ENCODE measurements around the gene LTBP1. TPM values are rescaled to one million over a fixed set of nuclear protein-coding genes. Genes with fewer than 3 reads are reported as not detected.

LTBP1 gene
- total RNA-seq, 1 donor from 2014 or later = 36.0 TPM

DNA sequence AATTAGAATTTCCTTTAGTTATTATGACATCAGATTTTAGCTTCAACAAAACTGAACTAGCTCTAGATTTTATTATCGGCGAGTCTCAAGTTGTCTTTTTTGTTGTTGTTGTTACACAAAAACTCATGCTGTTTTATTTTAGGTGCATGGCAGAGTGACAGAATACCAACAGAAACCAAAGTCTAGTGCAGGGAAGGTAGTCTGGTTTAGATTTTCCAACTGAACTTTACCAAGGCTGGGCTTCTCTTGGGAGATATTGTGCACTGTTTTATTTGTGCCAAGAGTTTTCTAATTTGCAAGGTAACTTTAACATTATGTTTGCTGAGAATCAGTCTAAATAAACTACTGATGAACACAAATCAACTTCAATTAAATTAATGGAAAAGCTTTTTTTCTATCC is 486.1 kb downstream of the LTBP1 start:
- no peaks in the 10 kb centered on the region for H3K36me3 ChIP-seq
- no peak for DNase-seq
- TF ChIP-seq, protein P1, sequence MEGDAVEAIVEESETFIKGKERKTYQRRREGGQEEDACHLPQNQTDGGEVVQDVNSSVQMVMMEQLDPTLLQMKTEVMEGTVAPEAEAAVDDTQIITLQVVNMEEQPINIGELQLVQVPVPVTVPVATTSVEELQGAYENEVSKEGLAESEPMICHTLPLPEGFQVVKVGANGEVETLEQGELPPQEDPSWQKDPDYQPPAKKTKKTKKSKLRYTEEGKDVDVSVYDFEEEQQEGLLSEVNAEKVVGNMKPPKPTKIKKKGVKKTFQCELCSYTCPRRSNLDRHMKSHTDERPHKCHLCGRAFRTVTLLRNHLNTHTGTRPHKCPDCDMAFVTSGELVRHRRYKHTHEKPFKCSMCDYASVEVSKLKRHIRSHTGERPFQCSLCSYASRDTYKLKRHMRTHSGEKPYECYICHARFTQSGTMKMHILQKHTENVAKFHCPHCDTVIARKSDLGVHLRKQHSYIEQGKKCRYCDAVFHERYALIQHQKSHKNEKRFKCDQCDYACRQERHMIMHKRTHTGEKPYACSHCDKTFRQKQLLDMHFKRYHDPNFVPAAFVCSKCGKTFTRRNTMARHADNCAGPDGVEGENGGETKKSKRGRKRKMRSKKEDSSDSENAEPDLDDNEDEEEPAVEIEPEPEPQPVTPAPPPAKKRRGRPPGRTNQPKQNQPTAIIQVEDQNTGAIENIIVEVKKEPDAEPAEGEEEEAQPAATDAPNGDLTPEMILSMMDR (IDR thresholded peaks at IDR 0.05) = no peak
- no peak for ATAC-seq
- intact Hi-C loops (cut with DNase I) = no loop called here
- no peaks in the 10 kb centered on the region for H3K9me3 ChIP-seq
- H3K4me1 ChIP-seq = peaks cover 8% of the 10 kb centered on the region
- H3K27ac ChIP-seq = no peak overlapping the region
- no peak overlapping the region for H3K4me3 ChIP-seq
- no peaks in the 10 kb centered on the region for H3K27me3 ChIP-seq

DNA sequence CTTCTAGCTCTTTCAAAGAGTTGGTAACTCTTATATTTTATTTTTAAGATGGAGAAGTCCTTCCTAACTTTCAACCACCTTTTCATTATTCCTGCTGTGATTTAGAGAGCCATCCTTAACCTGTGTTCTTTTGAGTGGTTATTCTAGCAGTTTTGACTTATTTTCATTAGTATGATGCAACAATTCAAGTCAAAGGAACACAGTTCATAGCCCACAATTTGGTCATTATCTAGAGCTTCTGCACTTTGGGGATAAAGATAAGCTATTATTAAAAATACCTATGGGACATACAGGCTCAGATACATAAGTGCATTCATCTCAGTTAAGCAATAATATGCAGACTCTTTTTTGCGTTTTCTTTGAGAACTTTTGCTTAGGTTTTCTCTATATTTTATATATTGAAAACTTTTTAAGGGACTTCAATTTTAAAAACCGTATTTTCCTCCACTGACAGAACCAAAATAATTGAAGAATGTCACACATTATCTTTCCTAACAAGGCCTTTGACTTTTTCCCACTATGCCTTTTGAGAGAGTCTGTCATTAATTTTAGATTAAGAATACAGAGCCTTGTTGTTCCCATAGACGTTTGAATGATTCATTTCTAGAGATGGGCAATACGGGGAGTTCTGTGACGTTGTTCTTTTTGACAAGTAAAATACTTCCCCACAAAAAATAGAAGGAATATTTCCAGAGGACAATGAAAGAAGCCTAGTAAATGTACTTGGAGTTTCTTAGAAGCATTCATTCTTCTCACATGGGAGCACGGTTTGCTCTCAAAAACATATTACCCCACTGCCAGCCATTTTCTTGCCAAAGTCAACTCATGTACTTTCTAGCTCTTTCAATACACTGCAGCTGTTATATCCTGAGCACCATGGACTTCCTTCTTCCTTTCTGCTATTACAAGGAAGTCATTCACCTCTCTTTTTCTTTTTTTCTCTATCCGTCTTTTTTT is 486.8 kb downstream of the LTBP1 start:
- Histone ChIP-seq H3K4me3 (no peak overlapping the region), H3K36me3 (no peaks in the 10 kb centered on the region), H3K9me3 (no peaks in the 10 kb centered on the region), H3K27ac (no peak overlapping the region), H3K4me1 (peaks cover 11% of the 10 kb centered on the region), H3K27me3 (no peaks in the 10 kb centered on the region)
- intact Hi-C loops (cut with DNase I) = no loop called here
- no peak for DNase-seq
- no peak for ATAC-seq
- TF ChIP-seq, protein P1 (IDR thresholded peaks at IDR 0.05) = no peak

DNA sequence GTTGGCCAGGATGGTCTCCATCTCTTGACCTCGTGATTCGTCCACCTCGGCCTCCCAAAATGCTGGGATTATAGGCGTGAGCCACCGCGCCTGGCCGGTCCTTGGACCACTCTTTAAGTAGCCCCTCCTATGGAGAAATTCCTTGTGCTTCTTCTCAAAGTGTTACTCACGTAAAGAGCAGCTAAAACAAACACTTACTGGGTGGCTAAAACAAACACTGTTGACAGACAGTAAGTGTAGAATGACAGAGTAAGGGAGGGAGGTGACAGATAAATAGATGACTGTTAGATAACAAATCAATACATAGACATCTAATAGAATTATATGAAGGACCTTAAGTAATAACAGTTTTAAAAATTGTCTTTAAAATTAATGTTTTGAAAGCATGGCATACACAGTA is 488.8 kb downstream of the LTBP1 start:
- ATAC-seq (no peak), DNase-seq (no peak)
- no peak overlapping the region for H3K27ac ChIP-seq
- no peaks in the 10 kb centered on the region for H3K27me3 ChIP-seq
- no peaks in the 10 kb centered on the region for H3K9me3 ChIP-seq
- H3K4me1 ChIP-seq = peaks cover 11% of the 10 kb centered on the region
- no peak overlapping the region for H3K4me3 ChIP-seq
- H3K36me3 ChIP-seq = no peaks in the 10 kb centered on the region
- intact Hi-C loops (cut with DNase I) = no loop called here
- TF ChIP-seq, protein P1 (IDR thresholded peaks at IDR 0.05) = no peak

DNA sequence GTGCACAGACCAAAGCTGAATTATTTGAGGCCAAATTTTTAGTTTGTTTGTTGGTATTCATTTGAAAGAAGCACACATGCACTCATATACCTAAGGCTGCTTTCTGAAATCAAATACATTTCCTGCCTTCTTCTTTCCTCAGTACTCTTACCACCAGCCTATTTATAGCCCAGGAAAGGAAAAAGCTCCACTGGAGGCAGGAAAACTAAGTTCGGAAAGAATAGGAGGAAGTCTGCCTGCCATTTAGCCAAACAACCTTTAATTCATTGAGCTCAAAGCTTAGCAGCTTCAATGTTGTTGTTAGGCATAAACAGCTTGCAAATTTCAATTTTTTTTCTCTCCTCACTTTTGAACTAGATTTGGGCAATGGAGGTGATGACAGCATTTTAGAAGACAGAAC is 489.3 kb downstream of the LTBP1 start:
- TF ChIP-seq, protein P1 (IDR thresholded peaks at IDR 0.05) = no peak
- peak overlapping the region; percentile 23 for H3K4me3 ChIP-seq
- no peak for DNase-seq
- no peak overlapping the region for H3K27ac ChIP-seq
- peaks cover 11% of the 10 kb centered on the region for H3K4me1 ChIP-seq
- intact Hi-C loops (cut with DNase I) = no loop called here
- no peaks in the 10 kb centered on the region for H3K9me3 ChIP-seq
- no peaks in the 10 kb centered on the region for H3K27me3 ChIP-seq
- ATAC-seq = no peak
- no peaks in the 10 kb centered on the region for H3K36me3 ChIP-seq

DNA sequence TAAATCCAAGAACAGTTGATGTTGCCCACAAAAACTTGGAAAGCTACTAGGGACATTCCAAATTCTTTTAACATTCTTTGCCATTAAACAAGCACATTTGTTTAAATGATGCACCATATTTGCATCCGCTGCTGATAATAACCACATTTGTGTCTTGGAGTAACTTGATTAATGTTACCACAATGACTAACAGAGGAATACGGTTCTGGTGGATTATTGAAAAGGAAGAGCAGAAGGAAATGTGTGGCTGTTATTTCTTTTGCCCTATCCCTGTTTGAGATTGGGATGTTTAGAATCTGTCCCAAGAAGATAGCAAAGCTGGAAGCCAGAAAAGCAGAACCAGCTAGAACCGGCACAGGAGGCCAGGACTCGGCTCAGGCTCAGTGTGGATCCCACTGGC is 490.5 kb downstream of the LTBP1 start:
- H3K4me3 ChIP-seq = peak overlapping the region; percentile 23
- H3K4me1 ChIP-seq = peaks cover 11% of the 10 kb centered on the region
- H3K9me3 ChIP-seq = no peaks in the 10 kb centered on the region
- no peak overlapping the region for H3K27ac ChIP-seq
- H3K27me3 ChIP-seq = no peaks in the 10 kb centered on the region
- no peak for ATAC-seq
- intact Hi-C loops (cut with DNase I) = no loop called here
- H3K36me3 ChIP-seq = no peaks in the 10 kb centered on the region
- TF ChIP-seq, protein P1 (IDR thresholded peaks at IDR 0.05) = no peak
- no peak for DNase-seq
